ENCODE results near the gene SORBS2.

GRCh38 chr4:185745891-185746290 lies 66.1 kb downstream of the SORBS2 start:
- TF ChIP-seq POLR2A (IDR thresholded peaks at IDR 0.05) (no peak), CTCF (IDR thresholded peaks at IDR 0.05) (no peak)

Measured in uterus (tissue), 2 donors.